Activated CD8-positive, alpha-beta T cell treated with anti-CD3 and anti-CD28 coated beads for 36 hours (primary cell): ENCODE measurements around the gene DTNBP1. TPM values are rescaled to one million over a fixed set of nuclear protein-coding genes. Genes with fewer than 3 reads are reported as not detected.
A peak's percentile ranks its signal among the peaks of the same experiment; 100 is the strongest.

Source experiments
- ATAC-seq: fragments of 200-7000 bp; cut with Tn5 transposase; one replicate; pipeline ENCODE4 v1.10.0; 2021; ENCODE audit warnings: mild to moderate bottlenecking, moderate library complexity
- CTCF ChIA-PET: fragments of 350-600 bp; sonication (Branson Sonifier 250); formaldehyde crosslinking; loops from one replicate; lab custom pipeline; 2021; ENCODE audit warnings: antibody characterized with exemption; lab: Charles Lee
- POLR2A ChIA-PET: fragments of 350-600 bp; sonication (Branson Sonifier 250); formaldehyde crosslinking; loops from one replicate; lab custom pipeline; 2021; ENCODE audit warnings: antibody characterized with exemption; lab: Charles Lee
- DNase-seq: peaks from one replicate; pipeline ENCODE4 v3.0.0-alpha.2; 2020
- H3K27ac Mint-ChIP-seq: one replicate; pipeline ENCODE4 v1.8.0; 2021; ENCODE audit warnings: mild to moderate bottlenecking, mixed read lengths
- H3K27me3 Mint-ChIP-seq: one replicate; pipeline ENCODE4 v1.8.0; 2021; ENCODE audit warnings: mixed read lengths
- H3K36me3 Mint-ChIP-seq: one replicate; pipeline ENCODE4 v1.8.0; 2021; ENCODE audit warnings: low read depth, mixed read lengths
- H3K4me1 Mint-ChIP-seq: one replicate; pipeline ENCODE4 v1.8.0; 2021; ENCODE audit warnings: low read depth, mixed read lengths
- H3K4me3 Mint-ChIP-seq: one replicate; pipeline ENCODE4 v1.8.0; 2021; ENCODE audit warnings: mild to moderate bottlenecking, moderate library complexity, mixed read lengths
- H3K9me3 Mint-ChIP-seq: one replicate; pipeline ENCODE4 v1.8.0; 2021; ENCODE audit warnings: mixed read lengths
- intact Hi-C: fragments of 100-400 bp; cut with micrococcal nuclease; formaldehyde crosslinking; loops from one replicate; pipeline ENCODE4 v1.10.0; 2022
- total RNA-seq, 2 experiments: library from RNA; stranded (reverse); gene quantifications; one replicate each; pipeline ENCODE4 v1.2.3, GENCODE V29; 2021
- TF ChIP-seq, protein P1 (sequence below): fragments of 200-600 bp; IDR thresholded peaks from one replicate; pipeline ENCODE4 v1.8.0; 2022; ENCODE audit warnings: antibody characterized with exemption, mild to moderate bottlenecking

DTNBP1 gene
- total RNA-seq, 2 experiments from 2014 or later: 12.6 to 14.6 TPM

GRCh38 chr6:15526212-15526701 lies 136.6 kb downstream of the DTNBP1 start:
- Mint-ChIP-seq H3K9me3 (peaks cover 9% of the 10 kb centered on the region), H3K4me3 (no peak overlapping the region), H3K27me3 (no peaks in the 10 kb centered on the region), H3K4me1 (peaks cover 21% of the 10 kb centered on the region), H3K36me3 (peaks cover 65% of the 10 kb centered on the region), H3K27ac (peak overlapping the region; percentile 11)
- ChIA-PET CTCF (interaction anchor here (2.4 kb wide), 1 partner anchor 97 kb away, joined by 13 read pairs; no protein-coding TSS in a partner anchor), POLR2A (interaction anchor here (1.2 kb wide), 1 partner anchor 13 kb away, joined by 4 read pairs; no protein-coding TSS in a partner anchor)
- intact Hi-C loops: no loop called here
- TF ChIP-seq, protein P1, sequence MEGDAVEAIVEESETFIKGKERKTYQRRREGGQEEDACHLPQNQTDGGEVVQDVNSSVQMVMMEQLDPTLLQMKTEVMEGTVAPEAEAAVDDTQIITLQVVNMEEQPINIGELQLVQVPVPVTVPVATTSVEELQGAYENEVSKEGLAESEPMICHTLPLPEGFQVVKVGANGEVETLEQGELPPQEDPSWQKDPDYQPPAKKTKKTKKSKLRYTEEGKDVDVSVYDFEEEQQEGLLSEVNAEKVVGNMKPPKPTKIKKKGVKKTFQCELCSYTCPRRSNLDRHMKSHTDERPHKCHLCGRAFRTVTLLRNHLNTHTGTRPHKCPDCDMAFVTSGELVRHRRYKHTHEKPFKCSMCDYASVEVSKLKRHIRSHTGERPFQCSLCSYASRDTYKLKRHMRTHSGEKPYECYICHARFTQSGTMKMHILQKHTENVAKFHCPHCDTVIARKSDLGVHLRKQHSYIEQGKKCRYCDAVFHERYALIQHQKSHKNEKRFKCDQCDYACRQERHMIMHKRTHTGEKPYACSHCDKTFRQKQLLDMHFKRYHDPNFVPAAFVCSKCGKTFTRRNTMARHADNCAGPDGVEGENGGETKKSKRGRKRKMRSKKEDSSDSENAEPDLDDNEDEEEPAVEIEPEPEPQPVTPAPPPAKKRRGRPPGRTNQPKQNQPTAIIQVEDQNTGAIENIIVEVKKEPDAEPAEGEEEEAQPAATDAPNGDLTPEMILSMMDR: no peak
- ATAC-seq: no peak
- DNase-seq: no peak

DNA sequence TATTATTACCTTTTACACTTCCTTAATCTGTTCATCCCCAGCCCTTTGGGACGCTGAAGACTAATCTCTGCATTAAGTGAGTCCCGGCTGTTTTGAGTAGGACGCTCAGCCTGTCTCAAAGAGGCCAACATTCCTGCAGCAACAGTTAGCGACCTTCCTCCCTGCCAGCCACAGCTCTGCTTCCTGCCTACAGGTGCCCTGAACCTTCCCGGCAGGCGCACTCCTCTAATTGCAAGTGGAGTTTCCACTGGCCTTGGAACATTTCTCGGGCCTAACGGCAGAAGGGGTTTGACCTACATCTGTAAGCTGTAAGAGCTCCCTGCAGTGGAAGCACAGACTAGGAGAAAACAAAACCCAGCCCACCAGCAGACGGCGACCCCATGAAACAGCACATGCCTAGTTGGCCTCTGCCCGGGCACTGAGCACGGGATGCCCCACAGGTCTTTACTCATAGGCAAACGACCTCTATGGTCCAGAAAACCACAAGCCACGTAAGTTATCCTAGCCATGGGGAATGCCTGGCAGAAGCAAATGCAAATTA lies 137.9 kb downstream of the DTNBP1 start:
- intact Hi-C loops: loop anchor here (5.0 kb wide), 1 partner anchor 97 kb away; no protein-coding TSS in a partner anchor
- Mint-ChIP-seq H3K36me3 (peaks cover 66% of the 10 kb centered on the region), H3K27ac (no peak overlapping the region), H3K27me3 (no peaks in the 10 kb centered on the region), H3K4me1 (peaks cover 15% of the 10 kb centered on the region), H3K4me3 (no peak overlapping the region), H3K9me3 (peaks cover 9% of the 10 kb centered on the region)
- ChIA-PET POLR2A (interaction anchor here (1.0 kb wide), 1 partner anchor 8 kb away, joined by 3 read pairs; no protein-coding TSS in a partner anchor), CTCF (no interaction called here)
- TF ChIP-seq, protein P1: no peak
- DNase-seq (no peak), ATAC-seq (no peak)

DNA sequence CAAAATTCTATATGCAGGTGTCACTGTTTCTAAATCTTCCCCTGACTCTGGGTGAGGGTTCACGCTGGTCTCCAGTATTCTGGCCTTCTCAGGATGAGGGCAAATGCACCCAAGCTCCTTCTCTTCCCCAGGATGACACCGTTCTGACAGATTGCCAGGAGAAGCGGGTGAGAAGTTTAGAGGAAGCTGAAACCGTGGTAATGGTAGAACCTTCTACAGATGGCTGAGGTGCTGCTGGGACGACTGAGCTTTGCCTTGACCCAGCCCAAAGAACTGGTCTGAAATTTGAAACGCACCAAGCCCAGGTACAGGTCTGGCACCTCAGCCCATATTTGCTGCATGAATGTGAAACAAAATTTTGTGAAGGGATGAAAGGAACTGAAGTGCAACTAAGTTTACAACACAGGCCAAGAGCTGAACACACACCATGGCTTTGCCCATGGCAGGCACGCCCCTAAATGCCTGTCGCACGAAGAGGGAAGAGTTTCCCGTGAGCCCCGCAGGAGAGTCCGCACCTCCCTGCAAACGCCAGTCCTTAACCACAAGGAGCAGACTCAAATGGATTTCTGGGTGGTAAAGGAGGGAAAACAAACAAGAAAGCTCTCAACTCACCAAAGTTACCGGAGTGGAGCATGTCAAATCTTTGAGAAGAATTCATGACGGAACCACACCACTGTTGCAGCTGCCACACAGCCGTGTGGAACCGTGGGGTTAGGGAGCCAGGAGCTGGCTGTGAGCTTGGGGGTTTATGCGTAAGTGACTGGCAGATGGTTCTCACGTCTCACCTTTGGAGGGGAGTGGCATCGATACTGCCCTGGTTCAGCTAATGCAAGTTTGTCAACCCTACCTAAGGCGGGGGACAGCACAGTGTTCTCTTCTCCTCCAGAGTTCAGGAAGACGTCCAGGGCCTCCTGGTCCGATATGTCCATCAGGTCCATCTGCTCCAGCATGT lies 138.9 kb downstream of the DTNBP1 start:
- H3K4me1 Mint-ChIP-seq: peaks cover 15% of the 10 kb centered on the region
- ATAC-seq (no peak), DNase-seq (no peak)
- H3K27me3 Mint-ChIP-seq: no peaks in the 10 kb centered on the region
- H3K4me3 Mint-ChIP-seq: no peak overlapping the region
- H3K9me3 Mint-ChIP-seq: peaks cover 9% of the 10 kb centered on the region
- H3K27ac Mint-ChIP-seq: peak overlapping the region; percentile 62
- TF ChIP-seq, protein P1: no peak
- ChIA-PET CTCF (no interaction called here), POLR2A (no interaction called here)
- intact Hi-C loops: loop anchor here (5.0 kb wide), 1 partner anchor 98 kb away; no protein-coding TSS in a partner anchor
- H3K36me3 Mint-ChIP-seq: peaks cover 70% of the 10 kb centered on the region

GRCh38 chr6:15522856-15523529 lies 139.8 kb downstream of the DTNBP1 start:
- intact Hi-C loops: loop anchor here (5.0 kb wide), 1 partner anchor 99 kb away; no protein-coding TSS in a partner anchor
- ATAC-seq (no peak), DNase-seq (no peak)
- Mint-ChIP-seq H3K36me3 (peaks cover 67% of the 10 kb centered on the region), H3K27ac (peak overlapping the region; percentile 76), H3K4me1 (peaks cover 15% of the 10 kb centered on the region), H3K9me3 (peaks cover 9% of the 10 kb centered on the region), H3K27me3 (no peaks in the 10 kb centered on the region), H3K4me3 (no peak overlapping the region)
- POLR2A ChIA-PET: interaction anchor here (0.6 to 1.3 kb wide), 2 partner anchors 10 to 17 kb away, joined by 3 to 4 read pairs; no protein-coding TSS in a partner anchor
- CTCF ChIA-PET: interaction anchor here (1.0 to 2.1 kb wide), 2 partner anchors 11 to 101 kb away, joined by 5 to 8 read pairs; no protein-coding TSS in a partner anchor
- TF ChIP-seq, protein P1: no peak
